GM12878 (cell line): ENCODE data around the gene GUK1. TPM values are rescaled to one million over a fixed set of nuclear protein-coding genes. Genes with fewer than 3 reads are reported as not detected.

Experiments used
- ATAC-seq: fragments of 200-7000 bp; cut with Tn5 transposase; 3 replicates; pipeline ENCODE4 v1.9.1; 2020; ENCODE audit warnings: mild to moderate bottlenecking, moderate library complexity
- BruUV-seq: library from RNA; stranded (reverse); fragments of 400-500 nt; replicated peaks from 2 replicates; lab custom pipeline; 2021; lab: Mats Ljungman, UMichigan
- CTCF ChIA-PET: fragments of 300-600 bp; sonication (Branson Sonifier 250); formaldehyde crosslinking; extraction: SDS; loops from one replicate; lab custom pipeline; 2021; ENCODE audit warnings: inconsistent platforms; lab: Yijun Ruan, JAX
- POLR2A ChIA-PET: fragments of 350-600 bp; formaldehyde crosslinking; extraction: SDS; loops from one replicate; lab custom pipeline; 2021; ENCODE audit warnings: inconsistent platforms; lab: Charles Lee
- RAD21 ChIA-PET: fragments of 300-600 bp; sonication (Branson Sonifier 250); formaldehyde crosslinking; loops from one replicate; lab custom pipeline; 2023; ENCODE audit warnings: antibody characterized with exemption; ENCODE audit not compliant: unreplicated experiment; lab: Charles Lee
- SMC1A ChIA-PET: fragments of 300-600 bp; sonication (Branson Sonifier 250); formaldehyde crosslinking; loops from one replicate; lab custom pipeline; 2023; ENCODE audit not compliant: unreplicated experiment, uncharacterized antibody; lab: Charles Lee
- DNase-seq: peaks from one replicate; pipeline ENCODE4 v3.0.0-alpha.2; 2011; ENCODE audit warnings: low read depth, low spot score
- FAIRE-seq: peaks from 3 replicates; lab custom pipeline; 2011; peaks lifted over from hg19 to GRCh38; lab: Jason Lieb, UNC
- H2AFZ ChIP-seq: 2 replicates; pipeline ENCODE4 v1.6.0; 2011; ENCODE audit warnings: low read depth, low read length, control low read depth; ENCODE audit not compliant: control insufficient read depth
- H3K27ac ChIP-seq: 2 replicates; pipeline ENCODE4 v1.5.1; 2011; ENCODE audit warnings: control low read depth; ENCODE audit not compliant: control insufficient read depth, insufficient read depth
- H3K27me3 ChIP-seq, 2 experiments: replicated peaks in 1 of 2; 2 replicates each; pipeline versions ENCODE4 v1.6.0 to v1.6.1; 2011; ENCODE audit warnings: low read length in 1 of 2; ENCODE audit not compliant: control insufficient read depth in 2 of 2, insufficient read depth in 2 of 2
- H3K36me3 ChIP-seq, 2 experiments: 2 replicates each; pipeline ENCODE4 v1.5.1; 2011; ENCODE audit warnings: low read length in 1 of 2; ENCODE audit not compliant: control insufficient read depth in 2 of 2, insufficient read depth in 2 of 2
- H3K4me1 ChIP-seq: 2 replicates; pipeline ENCODE4 v1.6.1; 2011; ENCODE audit warnings: mild to moderate bottlenecking, low read length, moderate library complexity, mixed read lengths; ENCODE audit not compliant: control insufficient read depth, insufficient read depth
- H3K4me2 ChIP-seq: 2 replicates; pipeline ENCODE4 v1.6.0; 2011; ENCODE audit warnings: control low read depth; ENCODE audit not compliant: control insufficient read depth, insufficient read depth
- H3K4me3 ChIP-seq: fragments of 200-600 bp; sonication (generic); 2 replicates; pipeline ENCODE4 v1.5.1; 2016
- H3K79me2 ChIP-seq: 2 replicates; pipeline ENCODE4 v1.6.0; 2011; ENCODE audit warnings: low read length; ENCODE audit not compliant: control insufficient read depth, insufficient read depth
- H3K9ac ChIP-seq: 2 replicates; pipeline ENCODE4 v1.8.0; 2011; ENCODE audit warnings: low read length, control low read depth, mixed read lengths; ENCODE audit not compliant: control insufficient read depth, insufficient read depth
- H3K9me3 ChIP-seq: replicated peaks from 3 replicates; pipeline ENCODE4 v1.5.1; 2011; ENCODE audit warnings: mild to moderate bottlenecking, low read length; ENCODE audit not compliant: control insufficient read depth, insufficient read depth
- H4K20me1 ChIP-seq: 2 replicates; pipeline ENCODE4 v1.6.0; 2011; ENCODE audit not compliant: control insufficient read depth, insufficient read depth
- BCL3 ChIP-seq: IDR thresholded peaks from 2 replicates; pipeline ENCODE4 v1.6.1; 2011; ENCODE audit warnings: borderline replicate concordance, low read depth, mild to moderate bottlenecking, moderate library complexity, low read length; ENCODE audit not compliant: insufficient read depth, poor library complexity, severe bottlenecking
- CHD4 ChIP-seq: fragments of 200-600 bp; sonication (generic); IDR thresholded peaks from 2 replicates; pipeline ENCODE4 v1.6.1; 2016; ENCODE audit warnings: mild to moderate bottlenecking
- CTCF ChIP-seq, 3 experiments: IDR thresholded peaks in 2 of 3; conservative IDR thresholded peaks in 1 of 3; 2 replicates each; pipeline ENCODE4 v1.5.1; 2011; ENCODE audit warnings: low read depth in 3 of 3, low read length in 3 of 3, mild to moderate bottlenecking in 3 of 3, control low read depth in 2 of 3, moderate library complexity in 2 of 3, inconsistent platforms in 1 of 3, mixed read lengths in 1 of 3; ENCODE audit not compliant: control insufficient read depth in 2 of 3, insufficient read depth in 1 of 3; ENCODE audit errors: extremely low read depth in 1 of 3
- E4F1 ChIP-seq: fragments of 450-650 bp; IDR thresholded peaks from 2 replicates; pipeline ENCODE4 v1.6.1; 2018; ENCODE audit warnings: borderline replicate concordance, mild to moderate bottlenecking; ENCODE audit not compliant: partially characterized antibody
- HDAC2 ChIP-seq: fragments of 200-600 bp; sonication (generic); IDR thresholded peaks from 2 replicates; pipeline ENCODE4 v1.6.1; 2017
- IRF5 ChIP-seq: fragments of 450-650 bp; IDR thresholded peaks from 2 replicates; pipeline ENCODE4 v1.6.1; 2017; ENCODE audit warnings: borderline replicate concordance
- MAX ChIP-seq: IDR thresholded peaks from 2 replicates; pipeline ENCODE4 v1.6.1; 2012; ENCODE audit warnings: low read depth, low read length, improper control_type of control experiment
- MTA3 ChIP-seq: IDR thresholded peaks from 2 replicates; pipeline ENCODE4 v1.6.1; 2012; ENCODE audit warnings: low read length, inconsistent platforms, borderline replicate concordance
- PAX8 ChIP-seq: fragments of 450-650 bp; IDR thresholded peaks from 2 replicates; pipeline ENCODE4 v1.6.1; 2017; ENCODE audit warnings: mild to moderate bottlenecking, moderate library complexity
- SMARCA5 ChIP-seq: fragments of 450-650 bp; IDR thresholded peaks from 2 replicates; pipeline ENCODE4 v1.6.1; 2017; ENCODE audit warnings: mild to moderate bottlenecking
- ZBTB33 ChIP-seq: fragments of 450-650 bp; IDR thresholded peaks from 2 replicates; pipeline ENCODE4 v1.6.1; 2017; ENCODE audit warnings: mild to moderate bottlenecking
- ZNF24 ChIP-seq: fragments of 450-650 bp; IDR thresholded peaks from 2 replicates; pipeline ENCODE4 v1.6.1; 2017; ENCODE audit warnings: antibody characterized with exemption, mild to moderate bottlenecking
- WGBS: methylation state at CpG from one replicate; pipeline ENCODE4 v1.1.6; 2016; ENCODE audit warnings: low lambda C conversion rate; ENCODE audit not compliant: insufficient replicate concordance, insufficient coverage; ENCODE audit errors: missing lambda C conversion rate; 5-methylcytosine and 5-hydroxymethylcytosine counted together
- in situ Hi-C: fragments of 300-500 bp; cut with MboI; formaldehyde crosslinking; loops from 9 replicates; pipeline ENCODE4 v1.14.3; 2018; ENCODE audit warnings: mixed read lengths
- intact Hi-C: fragments of 100-400 bp; cut with micrococcal nuclease; formaldehyde crosslinking; loops from one replicate; pipeline ENCODE4 v1.14.2; 2022; ENCODE audit not compliant: unreplicated experiment
- polyA plus RNA-seq, 11 experiments: library from polyadenylated mRNA; depleted of rRNA in 4 of 11; unstranded in 6 of 11; stranded (reverse) in 5 of 11; fragments of >200 nt; fragmentation: Nextera tagmentation in 4 of 11; fragmentation: Illumina TruSeq in 1 of 11; extraction: Ambion mirVana in 4 of 11; extraction: Trizol in 1 of 11; gene quantifications; 1 replicate in 1 of 11; 2 replicates in 10 of 11; pipeline versions ENCODE4 v1.2.1 to v1.2.3, GENCODE V29; 2011 to 2016; ENCODE audit warnings: inconsistent platforms in 2 of 11, missing spikeins in 2 of 11, low read depth in 1 of 11
- total RNA-seq, 4 experiments: library from RNA; depleted of rRNA in 3 of 4; stranded (reverse); fragments of >200 nt in 3 of 4; fragmentation: Illumina TruSeq in 1 of 4; extraction: Trizol in 1 of 4; gene quantifications; 2 replicates each; pipeline versions ENCODE4 v1.2.1 to v1.2.3, GENCODE V29; 2013 to 2021

GUK1 gene
- total and polyA plus RNA-seq, 10 of the 15 experiments (the other 5 are each of a cell fraction or from before 2014, with no cell fraction given), result 6.3 to 357 (median 203) TPM

- H3K4me2 ChIP-seq, result no peak overlapping the region
- in situ Hi-C loops, result no loop called here
- no peak overlapping the region for H3K27ac ChIP-seq
- intact Hi-C loops, result no loop called here
- ATAC-seq (no peak), FAIRE-seq (no peak), DNase-seq (no peak)
- no peaks in the 10 kb centered on the region for H3K79me2 ChIP-seq
- no peaks in the 10 kb centered on the region for H3K9me3 ChIP-seq
- no peak overlapping the region for H3K4me3 ChIP-seq
- H3K4me1 ChIP-seq, result no peaks in the 10 kb centered on the region
- H3K9ac ChIP-seq, result no peak overlapping the region
- POLR2A ChIA-PET, result interaction anchor here (0.7 to 1.3 kb wide), 2 partner anchors 8 to 10 kb away, joined by 3 read pairs; no protein-coding TSS in a partner anchor
- CTCF ChIA-PET, result no interaction called here
- H2AFZ ChIP-seq, result no peak overlapping the region
- BruUV-seq, result no TSS peak
- RAD21 ChIA-PET, result no interaction called here
- SMC1A ChIA-PET, result interaction anchor here (2.4 kb wide), 1 partner anchor 13 kb away, joined by 9 read pairs; the partner anchor contains the start of gene IBA57
- 84% methylated on average over 18 of the region's 19 CpGs for WGBS
- H4K20me1 ChIP-seq, result no peaks in the 10 kb centered on the region
- H3K27me3 ChIP-seq, result no peaks in the 10 kb centered on the region
- peaks cover 0 to 12% of the 10 kb centered on the region in 2 experiments; a peak in 2 of 4 replicates for H3K36me3 ChIP-seq
- TF ChIP-seq CHD4 (no peak), E4F1 (no peak), PAX8 (no peak), MTA3 (no peak), SMARCA5 (no peak), IRF5 (no peak), ZBTB33 (no peak), ZNF24 (no peak), HDAC2 (no peak), CTCF (IDR thresholded peaks at IDR 0.05 in 2 of 3, conservative IDR thresholded peaks at IDR 0.05 in 1 of 3; ENCODE audit: control insufficient read depth in 2 of 3, extremely low read depth in 1 of 3, insufficient read depth in 1 of 3, low read depth in 3 of 3, low read length in 3 of 3) (no peak), BCL3 (no peak), MAX (no peak)
Measured at GRCh38 chr1:228152097-228152917, 12.2 kb downstream of the GUK1 start.
